NT2/D1 (cell line): ENCODE measurements around the gene ESAM.

Experiments used
- YY1 ChIP-seq: IDR thresholded peaks from 2 replicates; pipeline ENCODE4 v1.6.1; 2011; ENCODE audit not compliant: insufficient read length, insufficient read depth
- ZNF274 ChIP-seq: IDR thresholded peaks from 2 replicates; pipeline ENCODE4 v1.6.1; 2011; ENCODE audit warnings: mild to moderate bottlenecking, low read depth, low read length

DNA sequence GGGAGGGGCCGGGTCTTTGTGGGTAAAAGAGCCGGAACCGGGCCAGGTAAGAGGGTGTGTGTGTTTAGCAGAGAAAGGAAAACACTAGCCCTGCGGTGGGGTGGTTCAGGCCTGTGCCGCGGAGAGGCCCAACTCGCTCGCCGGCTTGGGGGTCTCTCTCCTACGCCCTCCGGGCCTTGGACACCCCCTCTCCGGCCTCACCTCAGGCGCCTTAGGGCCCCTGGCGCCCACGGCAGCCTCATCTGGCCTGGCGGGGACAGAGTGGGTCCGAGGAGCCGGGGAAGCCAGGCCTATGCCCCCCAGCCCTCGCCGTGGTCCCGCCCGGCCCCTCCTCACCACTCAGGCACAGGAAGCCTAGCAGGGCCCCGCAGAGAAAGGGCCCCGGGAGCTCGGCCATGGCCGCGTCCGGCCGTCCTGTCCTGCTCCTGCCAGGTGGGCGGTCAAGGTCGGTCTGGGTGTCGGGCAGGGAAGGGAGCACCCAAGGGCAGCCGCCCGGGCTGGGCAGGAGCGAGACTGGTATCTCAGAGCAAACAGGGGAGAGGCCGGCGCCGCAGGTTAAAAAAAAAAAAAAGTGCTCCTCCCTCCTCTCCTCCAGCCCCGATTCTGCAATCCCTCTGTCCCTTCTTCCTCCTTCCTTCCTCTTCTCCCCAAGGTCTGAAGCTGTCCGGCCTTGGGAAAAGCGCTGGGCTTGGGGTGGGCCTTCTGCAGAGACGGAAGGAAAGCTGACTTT lies 10.2 kb downstream of the ESAM start, which contains the start of gene VSIG2:
- TF ChIP-seq ZNF274 (no peak), YY1 (no peak)
